Gastrocnemius medialis (tissue), 4 donors: Measurements from ENCODE around the gene BIRC7. TPM values are rescaled to one million over a fixed set of nuclear protein-coding genes. Genes with fewer than 3 reads are reported as not detected.

Experiments
- ATAC-seq, 2 donors: fragments of 150-250 bp; one replicate each; pipeline ENCODE4 v1.9.1; 2016
- DNase-seq, 2 donors: peaks; one replicate each; pipeline ENCODE4 v3.0.0-alpha.2; 2019
- H3K27ac ChIP-seq, 4 donors: fragments of 200-600 bp; sonication (generic); 1 replicate in 1 of 4; 2 replicates in 3 of 4; pipeline ENCODE4 v1.5.1; 2016 to 2018; ENCODE audit warnings: mild to moderate bottlenecking in 2 of 4, moderate library complexity in 1 of 4
- H3K27me3 ChIP-seq, 3 donors: fragments of 200-600 bp; sonication (generic) in 2 of 3; 1 replicate in 1 of 3; 2 replicates in 2 of 3; pipeline versions ENCODE4 v1.5.1 to v1.6.0; 2016 to 2019; ENCODE audit warnings: mild to moderate bottlenecking in 1 of 3, moderate library complexity in 1 of 3
- H3K36me3 ChIP-seq, 2 donors: fragments of 200-600 bp; sonication (generic) in 1 of 2; one replicate each; pipeline ENCODE4 v1.5.1; 2017 to 2018
- H3K4me1 ChIP-seq, 2 donors: fragments of 200-600 bp; sonication (generic) in 1 of 2; one replicate each; pipeline ENCODE4 v1.5.1; 2016 to 2017; ENCODE audit warnings: mild to moderate bottlenecking in 2 of 2
- H3K4me3 ChIP-seq, 4 donors: fragments of 200-600 bp; sonication (generic) in 3 of 4; 1 replicate in 1 of 4; 2 replicates in 3 of 4; pipeline ENCODE4 v1.5.1; 2016 to 2019; ENCODE audit warnings: mild to moderate bottlenecking in 2 of 4
- H3K9me3 ChIP-seq, 3 donors: fragments of 200-600 bp; sonication (generic) in 2 of 3; 1 replicate in 1 of 3; 2 replicates in 2 of 3; pipeline ENCODE4 v1.5.1; 2016 to 2019
- CTCF ChIP-seq, 5 experiments: fragments of 450-650 bp in 3 of 5; fragments of 200-600 bp in 2 of 5; sonication (generic) in 2 of 5; IDR thresholded peaks in 4 of 5; conservative IDR thresholded peaks in 1 of 5; 1 replicate in 4 of 5; 2 replicates in 1 of 5; pipeline ENCODE4 v1.5.1; 2016 to 2019; ENCODE audit warnings: antibody characterized with exemption in 5 of 5, mild to moderate bottlenecking in 3 of 5, moderate library complexity in 3 of 5
- POLR2A ChIP-seq, 2 donors: fragments of 450-650 bp; IDR thresholded peaks; one replicate each; pipeline ENCODE4 v1.6.1; 2017; ENCODE audit warnings: antibody characterized with exemption in 2 of 2, mild to moderate bottlenecking in 2 of 2, moderate library complexity in 2 of 2
- in situ Hi-C, 4 donors: fragments of 200-750 bp; cut with MboI; loops; one replicate each; pipeline versions ENCODE4 v1.15.0 to v1.8.0; 2017; ENCODE audit warnings: low sequenced_read_pairs in 4 of 4
- intact Hi-C: fragments of 100-400 bp; cut with DNase I; formaldehyde crosslinking; loops from one replicate; pipeline ENCODE4 v1.15.1; 2023; ENCODE audit warnings: low total_unique reads
- total RNA-seq, 4 donors: library from RNA; depleted of rRNA; stranded (reverse); fragments of >200 nt; gene quantifications; one replicate each; pipeline versions ENCODE4 v1.1.0 to v1.2.3, GENCODE V29; 2016

Gene BIRC7
- total RNA-seq, 4 donors from 2014 or later: not detected

GRCh38 chr20:63208346-63208909 is 27.3 kb upstream of the BIRC7 start:
- H3K36me3 ChIP-seq: peaks cover 0 to 47% of the 10 kb centered on the region in 2 donors
- H3K27ac ChIP-seq: peak overlapping the region in 1 of 4 donors; percentile 48
- H3K4me1 ChIP-seq: peaks cover 33 to 37% of the 10 kb centered on the region in 2 donors
- DNase-seq (no peak), ATAC-seq (peak in 1 of 2 donors; percentile 18)
- no peaks in the 10 kb centered on the region for H3K9me3 ChIP-seq
- TF ChIP-seq CTCF (IDR thresholded peaks at IDR 0.05 in 4 of 5, conservative IDR thresholded peaks at IDR 0.05 in 1 of 5) (no peak), POLR2A (IDR thresholded peaks at IDR 0.05) (no peak)
- intact Hi-C loops (no loop called here), in situ Hi-C loops (no loop called here)
- H3K27me3 ChIP-seq: no peaks in the 10 kb centered on the region
- no peak overlapping the region for H3K4me3 ChIP-seq

- intact Hi-C loops: loop anchor here (10.0 kb wide), 1 partner anchor 415 kb away; the partner anchor contains the start of gene MRGBP
- DNase-seq (no peak), ATAC-seq (no peak)
- H3K4me1 ChIP-seq: peaks cover 40 to 52% of the 10 kb centered on the region in 2 donors
- no peak overlapping the region for H3K27ac ChIP-seq
- no peaks in the 10 kb centered on the region for H3K9me3 ChIP-seq
- TF ChIP-seq POLR2A (IDR thresholded peaks at IDR 0.05) (no peak), CTCF (IDR thresholded peaks at IDR 0.05 in 4 of 5, conservative IDR thresholded peaks at IDR 0.05 in 1 of 5) (no peak)
- no peaks in the 10 kb centered on the region for H3K27me3 ChIP-seq
- in situ Hi-C loops: no loop called here
- no peak overlapping the region for H3K4me3 ChIP-seq
- peaks cover 0 to 51% of the 10 kb centered on the region in 2 donors for H3K36me3 ChIP-seq
These were observed 25.6 kb upstream of the BIRC7 start for GRCh38 chr20:63210011-63210605.

- DNase-seq (no peak), ATAC-seq (no peak)
- TF ChIP-seq CTCF (IDR thresholded peaks at IDR 0.05 in 4 of 5, conservative IDR thresholded peaks at IDR 0.05 in 1 of 5) (no peak), POLR2A (IDR thresholded peaks at IDR 0.05) (no peak)
- H3K36me3 ChIP-seq: peaks cover 0 to 51% of the 10 kb centered on the region in 2 donors
- peaks cover 49 to 60% of the 10 kb centered on the region in 2 donors for H3K4me1 ChIP-seq
- no peaks in the 10 kb centered on the region for H3K9me3 ChIP-seq
- intact Hi-C loops (loop anchor here (10.0 kb wide), 1 partner anchor 418 kb away; the partner anchor contains the start of gene MRGBP), in situ Hi-C loops (no loop called here)
- H3K27ac ChIP-seq: no peak overlapping the region
- no peaks in the 10 kb centered on the region for H3K27me3 ChIP-seq
- H3K4me3 ChIP-seq: no peak overlapping the region
These were observed 23.3 kb upstream of the BIRC7 start for GRCh38 chr20:63212393-63212730.

GRCh38 chr20:63212792-63213191 is 22.9 kb upstream of the BIRC7 start:
- in situ Hi-C loops: no loop called here
- peaks cover 49 to 60% of the 10 kb centered on the region in 2 donors for H3K4me1 ChIP-seq
- no peak for TF ChIP-seq POLR2A (IDR thresholded peaks at IDR 0.05)
- ATAC-seq (no peak), DNase-seq (no peak)
- H3K9me3 ChIP-seq: no peaks in the 10 kb centered on the region
- no peak overlapping the region for H3K4me3 ChIP-seq
- H3K27me3 ChIP-seq: no peaks in the 10 kb centered on the region
- no peak overlapping the region for H3K27ac ChIP-seq
- intact Hi-C loops: loop anchor here (10.0 kb wide), 1 partner anchor 418 kb away; the partner anchor contains the start of gene MRGBP
- H3K36me3 ChIP-seq: peaks cover 0 to 51% of the 10 kb centered on the region in 2 donors

GRCh38 chr20:63214514-63214913 is 21.2 kb upstream of the BIRC7 start:
- peak overlapping the region; percentile 64 to 86 (median 76) for H3K4me3 ChIP-seq
- no peak for DNase-seq
- no peaks in the 10 kb centered on the region for H3K27me3 ChIP-seq
- in situ Hi-C loops: no loop called here
- ATAC-seq: no peak
- peaks cover 0 to 40% of the 10 kb centered on the region in 2 donors for H3K36me3 ChIP-seq
- intact Hi-C loops: loop anchor here (10.0 kb wide), 1 partner anchor 420 kb away; the partner anchor contains the start of gene MRGBP
- H3K4me1 ChIP-seq: peaks cover 40 to 43% of the 10 kb centered on the region in 2 donors
- no peak for TF ChIP-seq CTCF (IDR thresholded peaks at IDR 0.05 in 4 of 5, conservative IDR thresholded peaks at IDR 0.05 in 1 of 5)
- TF ChIP-seq POLR2A (IDR thresholded peaks at IDR 0.05): no peak
- no peaks in the 10 kb centered on the region for H3K9me3 ChIP-seq
- H3K27ac ChIP-seq: peak overlapping the region; percentile 85 to 91 (median 89)
